ENCODE results near the gene ECE1. TPM values are rescaled to one million over a fixed set of nuclear protein-coding genes. Genes with fewer than 3 reads are reported as not detected.

ECE1 gene
- total and polyA plus RNA-seq, 9 donors = 37.3 to 313 (median 119) TPM

- TF ChIP-seq EP300 (IDR thresholded peaks at IDR 0.05) = no peak
- no peak for TF ChIP-seq CTCF (IDR thresholded peaks at IDR 0.05)
- TF ChIP-seq POLR2A (IDR thresholded peaks at IDR 0.05) = no peak
- WGBS, 3 donors = 71 to 76% (median 74%) methylated on average over 7 of the region's 7 CpGs
- Histone ChIP-seq H3K4me3 (no peak overlapping the region), H3K9me3 (no peaks in the 10 kb centered on the region), H3K36me3 (no peaks in the 10 kb centered on the region), H3K27ac (peak overlapping the region in 1 of 2 donors; percentile 47), H3K27me3 (no peaks in the 10 kb centered on the region), H3K4me1 (ENCODE audit: insufficient read depth) (peaks cover 14% of the 10 kb centered on the region)
- intact Hi-C loops (cut with DNase I) = no loop called here
- DNase-seq = no peak
Observed at GRCh38 chr1:21296509-21297354, 6.5 kb upstream of the ECE1 start.

- WGBS, 3 donors = 70 to 84% (median 83%) methylated on average over 6 of the region's 6 CpGs
- Histone ChIP-seq H3K36me3 (no peaks in the 10 kb centered on the region), H3K4me1 (ENCODE audit: insufficient read depth) (peaks cover 17% of the 10 kb centered on the region), H3K27ac (peak overlapping the region in 1 of 2 donors; percentile 47), H3K27me3 (no peaks in the 10 kb centered on the region), H3K9me3 (no peaks in the 10 kb centered on the region), H3K4me3 (no peak overlapping the region)
- intact Hi-C loops (cut with DNase I) = no loop called here
- no peak for DNase-seq
- TF ChIP-seq CTCF (IDR thresholded peaks at IDR 0.05) (no peak), POLR2A (IDR thresholded peaks at IDR 0.05) (no peak), EP300 (IDR thresholded peaks at IDR 0.05) (no peak)
Observed at GRCh38 chr1:21295545-21295944, 5.3 kb upstream of the ECE1 start.

GRCh38 chr1:21295002-21295401 is 4.7 kb upstream of the ECE1 start:
- TF ChIP-seq POLR2A (IDR thresholded peaks at IDR 0.05) (no peak), CTCF (IDR thresholded peaks at IDR 0.05) (no peak), EP300 (IDR thresholded peaks at IDR 0.05) (no peak)
- H3K9me3 ChIP-seq = no peaks in the 10 kb centered on the region
- peaks cover 20% of the 10 kb centered on the region for H3K4me1 ChIP-seq (ENCODE audit: insufficient read depth)
- no peaks in the 10 kb centered on the region for H3K36me3 ChIP-seq
- 74 to 92% (median 86%) methylated on average over 1 of the region's 1 CpG for WGBS, 3 donors
- H3K27me3 ChIP-seq = no peaks in the 10 kb centered on the region
- DNase-seq = no peak
- H3K27ac ChIP-seq = no peak overlapping the region
- H3K4me3 ChIP-seq = no peak overlapping the region
- intact Hi-C loops (cut with DNase I) = no loop called here

GRCh38 chr1:21294266-21294989 is 4.2 kb upstream of the ECE1 start:
- no peaks in the 10 kb centered on the region for H3K27me3 ChIP-seq
- TF ChIP-seq EP300 (IDR thresholded peaks at IDR 0.05) = no peak
- TF ChIP-seq POLR2A (IDR thresholded peaks at IDR 0.05) = no peak
- TF ChIP-seq CTCF (IDR thresholded peaks at IDR 0.05) = no peak
- WGBS, 3 donors = 83 to 88% (median 86%) methylated on average over 13 of the region's 13 CpGs
- no peaks in the 10 kb centered on the region for H3K36me3 ChIP-seq
- no peak overlapping the region for H3K4me3 ChIP-seq
- H3K27ac ChIP-seq = no peak overlapping the region
- no peak for DNase-seq
- intact Hi-C loops (cut with DNase I) = no loop called here
- H3K9me3 ChIP-seq = no peaks in the 10 kb centered on the region
- peaks cover 22% of the 10 kb centered on the region for H3K4me1 ChIP-seq (ENCODE audit: insufficient read depth)

Data from ovary (tissue), 9 donors.